ENCODE results near the gene NOTO. TPM values are rescaled to one million over a fixed set of nuclear protein-coding genes. Genes with fewer than 3 reads are reported as not detected.

Gene NOTO
- total and polyA plus RNA-seq, 2 of the 8 experiments (the other 6 are each of a cell fraction or from before 2014, with no cell fraction given) = 0.33 to 0.54 TPM

DNA sequence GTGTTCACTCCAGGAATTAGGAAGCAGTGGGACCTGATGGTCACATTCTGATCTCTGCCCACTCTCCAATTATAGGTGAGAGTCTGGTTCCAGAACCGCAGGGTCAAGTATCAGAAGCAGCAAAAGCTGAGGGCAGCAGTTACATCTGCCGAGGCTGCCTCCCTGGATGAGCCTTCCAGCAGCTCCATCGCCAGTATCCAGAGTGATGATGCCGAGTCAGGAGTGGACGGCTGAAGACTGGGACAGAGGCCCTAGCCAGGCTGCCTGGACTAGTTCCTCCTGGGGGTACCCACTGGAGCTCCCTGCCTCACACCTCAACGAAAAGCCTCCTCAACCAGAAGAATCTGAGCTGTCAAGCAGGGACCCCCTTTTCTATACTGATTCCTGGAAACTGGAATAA is 8.3 kb downstream of the NOTO start (continued):
- TF ChIP-seq TAF1 (IDR thresholded peaks at IDR 0.05; ENCODE audit: low read depth, low read length) = no peak
- no peak for TF ChIP-seq NANOG (IDR thresholded peaks at IDR 0.05; ENCODE audit: insufficient read depth, low read depth, low read length, poor library complexity, severe bottlenecking)
- TF ChIP-seq CHD7 (IDR thresholded peaks at IDR 0.05; ENCODE audit: insufficient replicate concordance, low read length) = no peak

Data from H1 (cell line).